GM12801 (cell line): ENCODE data around the gene SNX10.

Experiments
- CTCF ChIP-seq: IDR thresholded peaks from one replicate; pipeline ENCODE4 v1.5.1; 2011; ENCODE audit warnings: control low read depth; ENCODE audit not compliant: insufficient read length; ENCODE audit errors: extremely low read depth

SNX10 gene

GRCh38 chr7:26385240-26385639 lies 93.6 kb downstream of the SNX10 start:
- no peak for TF ChIP-seq CTCF

DNA sequence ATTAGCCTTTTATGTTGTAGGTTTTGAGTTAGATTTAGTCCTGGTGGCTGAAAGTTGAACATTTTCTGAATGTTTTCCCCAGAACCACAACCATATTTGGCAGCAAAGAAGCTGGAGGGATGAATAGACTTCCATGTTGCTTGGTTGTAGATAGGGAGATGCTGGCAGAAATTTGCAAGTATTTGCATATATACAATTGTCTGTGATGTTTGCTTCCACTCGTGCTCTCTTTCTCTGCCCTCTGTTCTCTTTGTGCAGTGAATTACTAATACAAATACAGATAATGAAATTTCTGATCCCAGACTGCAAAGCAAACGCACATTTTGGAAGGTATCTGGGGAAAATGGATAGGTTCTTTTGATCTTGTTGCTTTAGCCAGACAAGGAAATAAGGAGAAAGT lies 96.1 kb downstream of the SNX10 start:
- TF ChIP-seq CTCF, result no peak

- TF ChIP-seq CTCF, result no peak
These were observed 96.6 kb downstream of the SNX10 start for GRCh38 chr7:26388256-26388655.

- no peak for TF ChIP-seq CTCF
These were observed 98.4 kb downstream of the SNX10 start for GRCh38 chr7:26390016-26390415.

GRCh38 chr7:26393818-26394217 lies 102.2 kb downstream of the SNX10 start:
- TF ChIP-seq CTCF, result no peak

DNA sequence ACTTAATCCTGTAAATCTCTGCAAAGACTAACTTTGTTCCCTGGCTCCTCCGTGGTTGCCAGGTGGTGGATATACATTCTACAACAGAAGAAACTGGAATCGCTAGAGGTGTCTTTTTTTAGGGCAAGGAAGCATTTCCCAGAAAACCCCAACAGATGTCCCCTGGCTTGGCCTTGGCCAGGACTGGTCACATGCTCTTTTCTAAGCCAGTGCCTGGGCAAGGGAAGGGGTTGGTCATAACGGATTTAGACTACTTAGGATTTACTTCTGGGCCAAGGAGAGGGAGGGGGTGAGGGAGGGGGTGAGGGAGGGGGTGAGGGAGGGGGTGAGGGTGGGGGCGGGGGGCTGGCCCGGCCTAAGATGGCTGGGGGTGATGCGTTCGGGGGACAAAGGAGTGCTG lies 105.7 kb downstream of the SNX10 start:
- no peak for TF ChIP-seq CTCF

GRCh38 chr7:26397796-26398426 lies 106.2 kb downstream of the SNX10 start:
- no peak for TF ChIP-seq CTCF

- TF ChIP-seq CTCF, result no peak
These were observed 106.7 kb downstream of the SNX10 start for GRCh38 chr7:26398427-26398755.
